ENCODE measurements around the gene SIPA1L2.
"Not testable (repeated sequence)": the region's sequence is repeated elsewhere in the genome, so short reads cannot be mapped to it uniquely, and the experiment has no call there.

SIPA1L2 gene

DNA sequence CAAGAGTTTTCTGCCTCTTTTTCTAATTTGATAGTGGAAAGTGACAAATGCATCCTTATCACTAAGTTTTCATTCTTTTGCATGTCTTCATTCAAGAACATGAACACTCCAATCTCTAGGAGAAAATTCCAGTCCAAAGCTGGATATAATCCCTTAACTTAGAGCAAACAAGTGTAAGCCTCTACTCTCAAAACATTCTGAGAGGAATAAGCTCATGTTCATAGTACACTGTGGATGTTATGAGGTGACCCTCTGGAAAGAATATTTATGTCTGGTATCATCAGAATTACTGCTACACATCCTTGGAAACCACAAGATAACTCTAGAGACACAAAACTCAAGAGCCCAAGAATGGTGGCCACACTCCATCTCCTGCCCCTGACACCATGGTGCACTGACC is 15.1 kb downstream of the SIPA1L2 start:
- Histone ChIP-seq H3K27me3 (ENCODE audit: insufficient read depth, low read depth) (no peaks in the 10 kb centered on the region), H3K9ac (no peak overlapping the region), H3K4me2 (no peak overlapping the region), H3K4me3 (IDR thresholded peaks at IDR 0.05; ENCODE audit: insufficient read depth, low read depth, low read length) (no peak overlapping the region), H3K36me3 (ENCODE audit: insufficient read depth) (no peaks in the 10 kb centered on the region), H4K20me1 (ENCODE audit: insufficient read depth) (no peaks in the 10 kb centered on the region), H3K4me1 (ENCODE audit: low read depth, poor library complexity, severe bottlenecking) (no peaks in the 10 kb centered on the region), H3K27ac (no peak overlapping the region), H2AFZ (ENCODE audit: low read depth) (no peak overlapping the region), H3K79me2 (ENCODE audit: insufficient read depth, low read depth) (no peaks in the 10 kb centered on the region)
- TF ChIP-seq, protein P1, sequence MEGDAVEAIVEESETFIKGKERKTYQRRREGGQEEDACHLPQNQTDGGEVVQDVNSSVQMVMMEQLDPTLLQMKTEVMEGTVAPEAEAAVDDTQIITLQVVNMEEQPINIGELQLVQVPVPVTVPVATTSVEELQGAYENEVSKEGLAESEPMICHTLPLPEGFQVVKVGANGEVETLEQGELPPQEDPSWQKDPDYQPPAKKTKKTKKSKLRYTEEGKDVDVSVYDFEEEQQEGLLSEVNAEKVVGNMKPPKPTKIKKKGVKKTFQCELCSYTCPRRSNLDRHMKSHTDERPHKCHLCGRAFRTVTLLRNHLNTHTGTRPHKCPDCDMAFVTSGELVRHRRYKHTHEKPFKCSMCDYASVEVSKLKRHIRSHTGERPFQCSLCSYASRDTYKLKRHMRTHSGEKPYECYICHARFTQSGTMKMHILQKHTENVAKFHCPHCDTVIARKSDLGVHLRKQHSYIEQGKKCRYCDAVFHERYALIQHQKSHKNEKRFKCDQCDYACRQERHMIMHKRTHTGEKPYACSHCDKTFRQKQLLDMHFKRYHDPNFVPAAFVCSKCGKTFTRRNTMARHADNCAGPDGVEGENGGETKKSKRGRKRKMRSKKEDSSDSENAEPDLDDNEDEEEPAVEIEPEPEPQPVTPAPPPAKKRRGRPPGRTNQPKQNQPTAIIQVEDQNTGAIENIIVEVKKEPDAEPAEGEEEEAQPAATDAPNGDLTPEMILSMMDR (conservative IDR thresholded peaks at IDR 0.05; ENCODE audit: low read depth, low read length) = no peak

DNA sequence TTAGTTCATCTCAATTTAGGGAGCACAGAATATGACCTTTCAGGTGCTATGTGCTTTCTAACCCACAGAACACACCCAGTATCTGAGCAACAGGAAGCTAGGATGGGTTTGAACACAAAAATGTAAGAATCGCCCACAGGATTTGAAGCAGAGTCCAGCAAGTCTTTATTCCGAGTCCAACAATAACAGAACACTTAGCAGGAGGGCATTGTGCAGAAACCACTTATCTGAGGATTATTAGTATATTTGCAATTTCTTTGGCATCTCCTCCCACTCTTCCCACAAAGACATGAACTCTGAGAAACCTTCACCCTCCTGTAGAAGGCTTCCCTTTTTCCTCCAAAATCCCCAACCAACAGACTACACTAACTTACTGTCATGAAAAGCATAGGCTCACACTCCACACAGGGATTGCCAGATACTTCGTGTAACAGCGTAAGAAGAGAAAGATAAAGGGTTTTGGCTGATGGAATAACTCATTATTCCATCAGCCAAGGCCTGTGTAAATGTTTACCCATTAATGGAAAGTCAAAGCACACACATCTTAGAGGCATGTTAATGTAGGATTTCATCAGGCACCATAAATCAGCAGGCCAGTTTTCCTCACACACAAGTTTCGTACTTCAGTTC is 16.1 kb downstream of the SIPA1L2 start:
- no peak overlapping the region for H3K4me3 ChIP-seq (IDR thresholded peaks at IDR 0.05; ENCODE audit: insufficient read depth, low read depth, low read length)
- H3K27me3 ChIP-seq (ENCODE audit: insufficient read depth, low read depth) = no peaks in the 10 kb centered on the region
- no peaks in the 10 kb centered on the region for H3K4me1 ChIP-seq (ENCODE audit: low read depth, poor library complexity, severe bottlenecking)
- H3K36me3 ChIP-seq (ENCODE audit: insufficient read depth) = no peaks in the 10 kb centered on the region
- H2AFZ ChIP-seq (ENCODE audit: low read depth) = no peak overlapping the region
- H3K9ac ChIP-seq = no peak overlapping the region
- TF ChIP-seq, protein P1 (conservative IDR thresholded peaks at IDR 0.05; ENCODE audit: low read depth, low read length) = no peak
- H3K79me2 ChIP-seq (ENCODE audit: insufficient read depth, low read depth) = no peaks in the 10 kb centered on the region
- no peaks in the 10 kb centered on the region for H4K20me1 ChIP-seq (ENCODE audit: insufficient read depth)
- H3K27ac ChIP-seq = no peak overlapping the region
- no peak overlapping the region for H3K4me2 ChIP-seq

DNA sequence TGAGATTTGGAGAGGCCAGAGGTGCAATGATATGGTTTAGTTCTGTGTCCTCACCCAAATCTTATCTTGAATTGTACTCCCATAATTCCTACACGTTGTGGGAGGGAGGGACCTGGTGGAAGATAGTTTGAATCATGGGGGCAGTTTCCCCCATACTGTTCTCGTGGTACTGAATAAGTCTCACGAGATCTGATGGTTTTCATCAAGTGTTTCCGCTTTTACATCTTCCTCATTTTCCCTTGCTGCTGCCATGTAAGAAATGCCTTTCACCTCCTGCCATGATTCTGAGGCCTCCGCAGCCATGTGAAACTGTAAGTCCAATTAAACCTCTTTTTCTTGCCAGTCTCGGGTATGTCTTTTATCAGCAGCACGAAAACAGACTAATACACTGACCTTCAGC is 17.1 kb downstream of the SIPA1L2 start:
- H3K27me3 ChIP-seq (ENCODE audit: insufficient read depth, low read depth) = not testable (repeated sequence)

DNA sequence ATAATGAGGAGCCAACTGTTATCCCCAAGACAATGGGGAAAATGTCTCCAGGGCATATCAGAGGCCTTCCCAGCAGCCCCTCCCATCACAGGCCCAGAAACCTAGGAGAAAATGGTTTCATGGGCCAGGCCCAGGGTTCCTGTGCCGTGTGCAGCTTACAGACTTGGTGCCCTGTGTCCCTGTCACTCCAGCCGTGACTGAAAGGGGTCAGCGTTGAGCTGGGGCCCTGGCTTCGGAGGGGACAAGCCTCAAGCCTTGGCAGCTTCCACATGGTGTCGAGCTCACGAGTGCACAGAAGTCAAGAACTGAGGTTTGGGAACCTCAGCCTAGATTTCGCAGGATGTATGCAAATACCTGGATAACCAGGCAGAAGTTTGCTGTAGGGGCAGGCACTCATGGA is 18.1 kb downstream of the SIPA1L2 start:
- H3K36me3 ChIP-seq (ENCODE audit: insufficient read depth) = no peaks in the 10 kb centered on the region
- no peaks in the 10 kb centered on the region for H3K79me2 ChIP-seq (ENCODE audit: insufficient read depth, low read depth)
- no peak overlapping the region for H3K9ac ChIP-seq
- H2AFZ ChIP-seq (ENCODE audit: low read depth) = no peak overlapping the region
- no peaks in the 10 kb centered on the region for H3K4me1 ChIP-seq (ENCODE audit: low read depth, poor library complexity, severe bottlenecking)
- TF ChIP-seq, protein P1 (conservative IDR thresholded peaks at IDR 0.05; ENCODE audit: low read depth, low read length) = no peak
- H3K4me3 ChIP-seq (IDR thresholded peaks at IDR 0.05; ENCODE audit: insufficient read depth, low read depth, low read length) = no peak overlapping the region
- H3K27ac ChIP-seq = no peak overlapping the region
- no peaks in the 10 kb centered on the region for H4K20me1 ChIP-seq (ENCODE audit: insufficient read depth)
- no peak overlapping the region for H3K4me2 ChIP-seq
- no peaks in the 10 kb centered on the region for H3K27me3 ChIP-seq (ENCODE audit: insufficient read depth, low read depth)

More for the DNA sequence above, 17.1 kb downstream of the SIPA1L2 start:
- H3K79me2 ChIP-seq (ENCODE audit: insufficient read depth, low read depth); H2AFZ ChIP-seq (ENCODE audit: low read depth); H4K20me1 ChIP-seq (ENCODE audit: insufficient read depth); H3K4me1 ChIP-seq (ENCODE audit: low read depth, poor library complexity, severe bottlenecking); H3K27ac ChIP-seq; H3K9ac ChIP-seq; H3K4me2 ChIP-seq; H3K36me3 ChIP-seq (ENCODE audit: insufficient read depth); H3K4me3 ChIP-seq (IDR thresholded peaks at IDR 0.05; ENCODE audit: insufficient read depth, low read depth, low read length): not testable (repeated sequence)

DNA sequence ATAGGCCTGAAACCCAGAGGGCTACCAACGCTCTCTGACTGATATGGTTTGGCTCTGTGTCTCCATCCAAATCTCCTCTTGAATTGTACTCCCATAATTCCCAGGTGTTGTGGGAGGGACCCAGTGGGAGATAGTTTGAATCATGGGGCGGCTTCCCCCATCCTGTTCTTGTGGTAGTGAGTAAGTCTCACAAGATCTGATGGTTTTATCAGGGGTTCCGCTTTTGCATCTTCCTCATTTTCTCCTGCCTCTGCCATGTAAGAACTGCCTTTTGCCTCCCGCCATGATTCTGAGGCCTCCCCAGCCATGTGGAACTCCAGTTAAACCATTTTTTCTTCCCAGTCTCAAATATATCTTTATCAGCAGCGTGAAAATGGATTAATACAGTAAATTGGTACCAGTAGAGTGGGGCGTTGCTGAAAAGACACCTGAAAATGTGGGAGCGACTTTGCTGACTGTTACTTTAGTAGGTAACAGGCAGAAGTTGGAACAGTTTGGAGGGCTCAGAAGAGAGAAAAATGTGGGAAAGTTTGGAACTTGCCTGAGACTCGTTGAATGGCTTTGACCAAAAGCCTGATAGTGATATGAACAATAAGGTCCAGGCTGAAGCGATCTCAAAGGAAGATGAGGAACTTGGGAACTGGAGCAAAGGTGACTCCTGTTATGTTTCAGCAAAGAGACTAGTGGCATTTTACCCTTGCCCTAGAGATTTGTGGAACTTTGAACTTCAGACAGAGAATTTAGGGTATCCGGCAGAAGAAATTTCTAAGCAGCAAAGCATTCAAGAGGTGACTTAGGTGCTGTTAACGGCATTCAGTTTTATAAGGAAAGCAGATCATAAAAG is 18.8 kb downstream of the SIPA1L2 start:
- H3K27me3 ChIP-seq (ENCODE audit: insufficient read depth, low read depth); H2AFZ ChIP-seq (ENCODE audit: low read depth); H3K9ac ChIP-seq; H3K4me1 ChIP-seq (ENCODE audit: low read depth, poor library complexity, severe bottlenecking); H3K4me2 ChIP-seq; H3K36me3 ChIP-seq (ENCODE audit: insufficient read depth); H4K20me1 ChIP-seq (ENCODE audit: insufficient read depth); H3K79me2 ChIP-seq (ENCODE audit: insufficient read depth, low read depth); H3K4me3 ChIP-seq (IDR thresholded peaks at IDR 0.05; ENCODE audit: insufficient read depth, low read depth, low read length); H3K27ac ChIP-seq: not testable (repeated sequence)

Measured in KMS-11 (cell line).